H1 (cell line): ENCODE data around the gene PRELID1. TPM values are rescaled to one million over a fixed set of nuclear protein-coding genes. Genes with fewer than 3 reads are reported as not detected.

Experiments used
- JUN ChIP-seq: IDR thresholded peaks from 2 replicates; pipeline ENCODE4 v1.6.1; 2011; ENCODE audit warnings: low read depth, mild to moderate bottlenecking, improper control_type of control experiment, low read length
- polyA plus RNA-seq, 7 experiments: library from polyadenylated mRNA; depleted of rRNA in 3 of 7; stranded (reverse) in 5 of 7; unstranded in 2 of 7; fragments of >200 nt in 5 of 7; fragments of 200-250 nt in 2 of 7; gene quantifications; 1 replicate in 5 of 7; 2 replicates in 1 of 7; 4 replicates in 1 of 7; pipeline versions ENCODE4 v1.2.1 to v1.2.3, GENCODE V29; 2011 to 2013; ENCODE audit warnings: missing spikeins in 2 of 7, mixed read lengths in 2 of 7
- total RNA-seq: library from RNA; stranded (reverse); fragmentation: NEBNext Ultra II Directional; extraction: Animal tissue kit (Norgen Biotek cat#: 25700); gene quantifications from 2 replicates; pipeline ENCODE4 v1.2.1, GENCODE V29; 2021
- TF ChIP-seq, protein P1 (sequence below): fragments of 300-600 bp; sonication (generic); IDR thresholded peaks from 2 replicates; pipeline ENCODE4 v1.7.1; 2012; ENCODE audit warnings: low read length, moderate library complexity, mild to moderate bottlenecking, inconsistent platforms; ENCODE audit not compliant: insufficient replicate concordance

PRELID1 gene
- total and polyA plus RNA-seq, 2 of the 8 experiments (the other 6 are each of a cell fraction or from before 2014, with no cell fraction given): 272 to 428 TPM

DNA sequence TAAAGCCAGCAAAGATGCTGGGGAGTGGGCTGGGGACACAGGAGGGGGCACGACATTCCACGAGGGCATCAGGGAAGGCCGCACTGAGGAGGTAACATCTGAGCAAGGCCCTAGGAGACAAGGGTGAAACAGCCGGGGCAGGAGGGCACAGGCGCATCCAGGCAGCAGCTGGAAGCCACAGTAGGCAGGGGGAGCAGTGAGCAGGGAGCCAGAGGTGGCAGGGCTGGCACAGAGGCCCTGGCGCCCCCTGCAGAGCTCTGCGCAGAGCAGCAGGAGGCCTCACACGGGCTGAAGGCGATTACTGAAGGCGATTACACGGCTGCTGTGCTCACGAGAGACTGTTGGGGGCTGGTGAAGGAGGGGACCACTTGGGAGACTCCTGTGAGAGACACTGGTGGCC lies 32.5 kb downstream of the PRELID1 start (continued):
- TF ChIP-seq, protein P1, sequence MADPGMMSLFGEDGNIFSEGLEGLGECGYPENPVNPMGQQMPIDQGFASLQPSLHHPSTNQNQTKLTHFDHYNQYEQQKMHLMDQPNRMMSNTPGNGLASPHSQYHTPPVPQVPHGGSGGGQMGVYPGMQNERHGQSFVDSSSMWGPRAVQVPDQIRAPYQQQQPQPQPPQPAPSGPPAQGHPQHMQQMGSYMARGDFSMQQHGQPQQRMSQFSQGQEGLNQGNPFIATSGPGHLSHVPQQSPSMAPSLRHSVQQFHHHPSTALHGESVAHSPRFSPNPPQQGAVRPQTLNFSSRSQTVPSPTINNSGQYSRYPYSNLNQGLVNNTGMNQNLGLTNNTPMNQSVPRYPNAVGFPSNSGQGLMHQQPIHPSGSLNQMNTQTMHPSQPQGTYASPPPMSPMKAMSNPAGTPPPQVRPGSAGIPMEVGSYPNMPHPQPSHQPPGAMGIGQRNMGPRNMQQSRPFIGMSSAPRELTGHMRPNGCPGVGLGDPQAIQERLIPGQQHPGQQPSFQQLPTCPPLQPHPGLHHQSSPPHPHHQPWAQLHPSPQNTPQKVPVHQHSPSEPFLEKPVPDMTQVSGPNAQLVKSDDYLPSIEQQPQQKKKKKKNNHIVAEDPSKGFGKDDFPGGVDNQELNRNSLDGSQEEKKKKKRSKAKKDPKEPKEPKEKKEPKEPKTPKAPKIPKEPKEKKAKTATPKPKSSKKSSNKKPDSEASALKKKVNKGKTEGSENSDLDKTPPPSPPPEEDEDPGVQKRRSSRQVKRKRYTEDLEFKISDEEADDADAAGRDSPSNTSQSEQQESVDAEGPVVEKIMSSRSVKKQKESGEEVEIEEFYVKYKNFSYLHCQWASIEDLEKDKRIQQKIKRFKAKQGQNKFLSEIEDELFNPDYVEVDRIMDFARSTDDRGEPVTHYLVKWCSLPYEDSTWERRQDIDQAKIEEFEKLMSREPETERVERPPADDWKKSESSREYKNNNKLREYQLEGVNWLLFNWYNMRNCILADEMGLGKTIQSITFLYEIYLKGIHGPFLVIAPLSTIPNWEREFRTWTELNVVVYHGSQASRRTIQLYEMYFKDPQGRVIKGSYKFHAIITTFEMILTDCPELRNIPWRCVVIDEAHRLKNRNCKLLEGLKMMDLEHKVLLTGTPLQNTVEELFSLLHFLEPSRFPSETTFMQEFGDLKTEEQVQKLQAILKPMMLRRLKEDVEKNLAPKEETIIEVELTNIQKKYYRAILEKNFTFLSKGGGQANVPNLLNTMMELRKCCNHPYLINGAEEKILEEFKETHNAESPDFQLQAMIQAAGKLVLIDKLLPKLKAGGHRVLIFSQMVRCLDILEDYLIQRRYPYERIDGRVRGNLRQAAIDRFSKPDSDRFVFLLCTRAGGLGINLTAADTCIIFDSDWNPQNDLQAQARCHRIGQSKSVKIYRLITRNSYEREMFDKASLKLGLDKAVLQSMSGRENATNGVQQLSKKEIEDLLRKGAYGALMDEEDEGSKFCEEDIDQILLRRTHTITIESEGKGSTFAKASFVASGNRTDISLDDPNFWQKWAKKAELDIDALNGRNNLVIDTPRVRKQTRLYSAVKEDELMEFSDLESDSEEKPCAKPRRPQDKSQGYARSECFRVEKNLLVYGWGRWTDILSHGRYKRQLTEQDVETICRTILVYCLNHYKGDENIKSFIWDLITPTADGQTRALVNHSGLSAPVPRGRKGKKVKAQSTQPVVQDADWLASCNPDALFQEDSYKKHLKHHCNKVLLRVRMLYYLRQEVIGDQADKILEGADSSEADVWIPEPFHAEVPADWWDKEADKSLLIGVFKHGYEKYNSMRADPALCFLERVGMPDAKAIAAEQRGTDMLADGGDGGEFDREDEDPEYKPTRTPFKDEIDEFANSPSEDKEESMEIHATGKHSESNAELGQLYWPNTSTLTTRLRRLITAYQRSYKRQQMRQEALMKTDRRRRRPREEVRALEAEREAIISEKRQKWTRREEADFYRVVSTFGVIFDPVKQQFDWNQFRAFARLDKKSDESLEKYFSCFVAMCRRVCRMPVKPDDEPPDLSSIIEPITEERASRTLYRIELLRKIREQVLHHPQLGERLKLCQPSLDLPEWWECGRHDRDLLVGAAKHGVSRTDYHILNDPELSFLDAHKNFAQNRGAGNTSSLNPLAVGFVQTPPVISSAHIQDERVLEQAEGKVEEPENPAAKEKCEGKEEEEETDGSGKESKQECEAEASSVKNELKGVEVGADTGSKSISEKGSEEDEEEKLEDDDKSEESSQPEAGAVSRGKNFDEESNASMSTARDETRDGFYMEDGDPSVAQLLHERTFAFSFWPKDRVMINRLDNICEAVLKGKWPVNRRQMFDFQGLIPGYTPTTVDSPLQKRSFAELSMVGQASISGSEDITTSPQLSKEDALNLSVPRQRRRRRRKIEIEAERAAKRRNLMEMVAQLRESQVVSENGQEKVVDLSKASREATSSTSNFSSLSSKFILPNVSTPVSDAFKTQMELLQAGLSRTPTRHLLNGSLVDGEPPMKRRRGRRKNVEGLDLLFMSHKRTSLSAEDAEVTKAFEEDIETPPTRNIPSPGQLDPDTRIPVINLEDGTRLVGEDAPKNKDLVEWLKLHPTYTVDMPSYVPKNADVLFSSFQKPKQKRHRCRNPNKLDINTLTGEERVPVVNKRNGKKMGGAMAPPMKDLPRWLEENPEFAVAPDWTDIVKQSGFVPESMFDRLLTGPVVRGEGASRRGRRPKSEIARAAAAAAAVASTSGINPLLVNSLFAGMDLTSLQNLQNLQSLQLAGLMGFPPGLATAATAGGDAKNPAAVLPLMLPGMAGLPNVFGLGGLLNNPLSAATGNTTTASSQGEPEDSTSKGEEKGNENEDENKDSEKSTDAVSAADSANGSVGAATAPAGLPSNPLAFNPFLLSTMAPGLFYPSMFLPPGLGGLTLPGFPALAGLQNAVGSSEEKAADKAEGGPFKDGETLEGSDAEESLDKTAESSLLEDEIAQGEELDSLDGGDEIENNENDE: no peak
- TF ChIP-seq JUN: no peak
